Caco-2 (cell line): Measurements from ENCODE around the gene GFRA1. TPM values are rescaled to one million over a fixed set of nuclear protein-coding genes. Genes with fewer than 3 reads are reported as not detected.

Experiments
- BruUV-seq: library from RNA; stranded (reverse); fragments of 400-500 nt; replicated peaks from 2 replicates; lab custom pipeline; 2021; lab: Mats Ljungman, UMichigan
- CTCF ChIA-PET: fragments of 300-600 bp; sonication (Branson Sonifier 250); formaldehyde crosslinking; loops from one replicate; lab custom pipeline; 2022; ENCODE audit warnings: antibody characterized with exemption; lab: Charles Lee
- POLR2A ChIA-PET: fragments of 300-600 bp; sonication (Branson Sonifier 250); formaldehyde crosslinking; loops from one replicate; lab custom pipeline; 2022; ENCODE audit warnings: antibody characterized with exemption; lab: Charles Lee
- DNase-seq, 2 experiments: peaks; one replicate each; pipeline versions ENCODE4 v3.0.0 to v3.0.0-alpha.2; 2020 to 2022
- H3K27me3 ChIP-seq: replicated peaks from 2 replicates; pipeline ENCODE4 v1.6.0; 2011; ENCODE audit warnings: low read length; ENCODE audit not compliant: control insufficient read depth, insufficient read depth
- H3K36me3 ChIP-seq: 2 replicates; pipeline ENCODE4 v1.5.1; 2011; ENCODE audit warnings: low read length; ENCODE audit not compliant: control insufficient read depth, insufficient read depth
- H3K4me1 ChIP-seq: fragments of 250-450 bp; sonication (Bioruptor Pico); 2 replicates; pipeline ENCODE4 v1.5.1; 2020; ENCODE audit warnings: mild to moderate bottlenecking
- H3K4me3 ChIP-seq: 2 replicates; pipeline ENCODE4 v1.5.1; 2011; ENCODE audit warnings: low read depth, mild to moderate bottlenecking, control low read depth, low read length
- H3K9me3 ChIP-seq: fragments of 250-450 bp; sonication (Bioruptor Pico); 2 replicates; pipeline ENCODE4 v1.5.1; 2020; ENCODE audit warnings: mild to moderate bottlenecking, moderate library complexity
- H3K27ac Mint-ChIP-seq: one replicate; pipeline ENCODE4 v1.8.0; 2022; ENCODE audit warnings: mixed read lengths; ENCODE audit not compliant: unreplicated experiment
- H3K27me3 Mint-ChIP-seq: one replicate; pipeline ENCODE4 v1.8.0; 2022; ENCODE audit warnings: mixed read lengths; ENCODE audit not compliant: insufficient read depth, unreplicated experiment
- H3K36me3 Mint-ChIP-seq: one replicate; pipeline ENCODE4 v1.8.0; 2022; ENCODE audit warnings: mild to moderate bottlenecking, mixed read lengths; ENCODE audit not compliant: insufficient read depth, unreplicated experiment
- H3K4me1 Mint-ChIP-seq: one replicate; pipeline ENCODE4 v1.8.0; 2022; ENCODE audit warnings: low read depth, mixed read lengths; ENCODE audit not compliant: unreplicated experiment
- H3K4me3 Mint-ChIP-seq: one replicate; pipeline ENCODE4 v1.8.0; 2022; ENCODE audit warnings: mild to moderate bottlenecking, moderate library complexity, mixed read lengths; ENCODE audit not compliant: unreplicated experiment
- H3K9me3 Mint-ChIP-seq: one replicate; pipeline ENCODE4 v1.8.0; 2022; ENCODE audit warnings: mixed read lengths; ENCODE audit not compliant: unreplicated experiment
- CTCF ChIP-seq, 2 experiments: fragments of 200-600 bp in 1 of 2; IDR thresholded peaks; 1 replicate in 1 of 2; 2 replicates in 1 of 2; pipeline versions ENCODE4 v1.5.1 to v1.8.0; 2011 to 2022; ENCODE audit warnings: antibody characterized with exemption in 1 of 2, control low read depth in 1 of 2, inconsistent platforms in 1 of 2, low read depth in 1 of 2, low read length in 1 of 2, mild to moderate bottlenecking in 1 of 2, moderate library complexity in 1 of 2; ENCODE audit not compliant: insufficient read depth in 1 of 2, severe bottlenecking in 1 of 2, unreplicated experiment in 1 of 2
- intact Hi-C: fragments of 100-400 bp; cut with micrococcal nuclease; formaldehyde crosslinking; loops from one replicate; pipeline ENCODE4 v1.10.0; 2022; ENCODE audit not compliant: unreplicated experiment
- total RNA-seq: library from RNA; stranded (reverse); gene quantifications from 2 replicates; pipeline ENCODE4 v1.2.3, GENCODE V29; 2022

Gene GFRA1
- total RNA-seq, 1 experiment from 2014 or later = not detected

DNA sequence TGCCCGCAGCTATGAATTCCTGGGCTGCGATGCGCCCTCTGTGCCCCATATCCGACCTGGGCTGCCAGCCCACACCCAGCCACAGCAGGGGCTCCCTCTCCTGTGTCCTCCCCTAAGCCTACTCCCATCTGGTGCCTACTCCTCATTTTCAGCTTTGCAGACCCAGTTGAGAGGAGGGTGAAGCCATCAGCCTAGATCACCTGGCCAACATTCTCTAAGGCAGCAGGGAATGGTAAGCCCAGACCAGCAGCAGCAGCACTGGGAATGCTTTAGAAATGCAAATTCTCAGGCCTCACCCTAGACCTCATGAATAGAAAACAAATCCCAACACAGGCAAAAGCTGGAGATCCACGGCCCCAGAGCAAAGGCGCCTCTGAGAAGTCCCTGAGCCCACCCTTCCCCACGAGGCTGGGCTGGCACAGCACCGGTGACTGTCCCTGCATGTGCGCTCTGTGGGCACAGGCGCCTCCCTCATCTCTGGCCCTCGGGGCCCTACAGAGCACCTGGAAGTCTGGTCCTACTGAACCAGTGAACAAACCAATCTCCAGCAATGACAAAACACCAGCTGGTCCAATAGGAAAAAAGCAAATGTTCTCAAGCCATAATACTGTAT lies 161.4 kb downstream of the GFRA1 start:
- TF ChIP-seq CTCF (IDR thresholded peaks at IDR 0.05; ENCODE audit: insufficient read depth in 1 of 2, low read depth in 1 of 2, low read length in 1 of 2, severe bottlenecking in 1 of 2, unreplicated experiment in 1 of 2) = no peak
- Mint-ChIP-seq H3K4me3 (no peak overlapping the region), H3K4me1 (peaks cover 10% of the 10 kb centered on the region), H3K27me3 (no peaks in the 10 kb centered on the region), H3K9me3 (no peaks in the 10 kb centered on the region), H3K27ac (no peak overlapping the region), H3K36me3 (no peaks in the 10 kb centered on the region)
- no peaks in the 10 kb centered on the region for H3K27me3 ChIP-seq
- BruUV-seq = no TSS peak
- CTCF ChIA-PET = no interaction called here
- intact Hi-C loops = no loop called here
- POLR2A ChIA-PET = no interaction called here
- DNase-seq = no peak
- no peaks in the 10 kb centered on the region for H3K9me3 ChIP-seq
- H3K36me3 ChIP-seq = no peaks in the 10 kb centered on the region
- H3K4me1 ChIP-seq = peaks cover 15% of the 10 kb centered on the region
- no peak overlapping the region for H3K4me3 ChIP-seq

DNA sequence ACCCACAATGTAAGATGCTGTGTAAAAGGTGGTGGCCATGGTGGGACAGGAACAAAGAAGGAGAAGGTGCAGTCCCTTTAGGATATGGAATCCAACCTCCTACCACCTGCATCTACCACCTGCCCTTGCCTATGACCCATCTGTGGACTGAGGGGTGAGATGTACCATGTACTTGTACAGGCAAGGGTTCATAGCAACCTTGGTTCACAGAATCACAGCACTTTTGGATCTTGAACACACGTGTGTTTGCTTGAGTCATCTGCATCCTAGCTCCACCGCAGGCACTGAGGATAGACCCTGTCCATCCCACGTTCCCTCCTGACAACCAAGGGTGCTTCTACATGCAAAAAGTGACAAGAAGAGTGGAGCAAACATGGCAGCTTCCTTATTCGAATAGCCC lies 162.3 kb downstream of the GFRA1 start:
- POLR2A ChIA-PET = no interaction called here
- no peaks in the 10 kb centered on the region for H3K9me3 ChIP-seq
- CTCF ChIA-PET = no interaction called here
- no TSS peak for BruUV-seq
- Mint-ChIP-seq H3K4me3 (no peak overlapping the region), H3K36me3 (no peaks in the 10 kb centered on the region), H3K9me3 (no peaks in the 10 kb centered on the region), H3K4me1 (peaks cover 11% of the 10 kb centered on the region), H3K27me3 (no peaks in the 10 kb centered on the region), H3K27ac (no peak overlapping the region)
- no peaks in the 10 kb centered on the region for H3K36me3 ChIP-seq
- TF ChIP-seq CTCF (IDR thresholded peaks at IDR 0.05; ENCODE audit: insufficient read depth in 1 of 2, low read depth in 1 of 2, low read length in 1 of 2, severe bottlenecking in 1 of 2, unreplicated experiment in 1 of 2) = no peak
- no peaks in the 10 kb centered on the region for H3K27me3 ChIP-seq
- intact Hi-C loops = no loop called here
- H3K4me1 ChIP-seq = peaks cover 19% of the 10 kb centered on the region
- DNase-seq = no peak
- H3K4me3 ChIP-seq = no peak overlapping the region

DNA sequence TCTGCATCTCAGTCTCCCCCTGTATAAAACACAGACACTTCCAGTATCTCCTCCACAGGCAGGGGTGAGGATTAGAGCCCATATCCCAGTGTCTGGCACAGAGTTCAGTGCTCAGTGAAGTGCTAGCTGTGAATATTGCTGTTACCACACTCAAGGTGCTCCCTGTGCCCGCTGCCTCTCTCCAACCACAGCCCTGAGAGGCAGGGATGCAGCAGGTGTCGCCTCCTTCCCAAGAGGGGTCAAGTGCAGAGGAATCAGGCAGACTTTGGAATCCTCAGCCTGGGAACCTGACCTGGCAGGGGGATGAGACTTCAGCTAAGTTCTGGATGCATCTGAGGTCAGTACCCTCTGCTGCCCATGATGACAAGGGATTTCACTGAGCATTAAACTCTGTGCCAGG lies 163.1 kb downstream of the GFRA1 start:
- ChIA-PET POLR2A (no interaction called here), CTCF (no interaction called here)
- peaks cover 20% of the 10 kb centered on the region for H3K4me1 Mint-ChIP-seq
- BruUV-seq = no TSS peak
- H3K27me3 ChIP-seq = no peaks in the 10 kb centered on the region
- no peaks in the 10 kb centered on the region for H3K9me3 Mint-ChIP-seq
- no peaks in the 10 kb centered on the region for H3K36me3 Mint-ChIP-seq
- DNase-seq = no peak
- no peak overlapping the region for H3K27ac Mint-ChIP-seq
- H3K36me3 ChIP-seq = no peaks in the 10 kb centered on the region
- H3K4me3 ChIP-seq = no peak overlapping the region
- H3K9me3 ChIP-seq = no peaks in the 10 kb centered on the region
- intact Hi-C loops = no loop called here
- no peak overlapping the region for H3K4me3 Mint-ChIP-seq
- no peaks in the 10 kb centered on the region for H3K27me3 Mint-ChIP-seq
- no peak for TF ChIP-seq CTCF (IDR thresholded peaks at IDR 0.05; ENCODE audit: insufficient read depth in 1 of 2, low read depth in 1 of 2, low read length in 1 of 2, severe bottlenecking in 1 of 2, unreplicated experiment in 1 of 2)
- H3K4me1 ChIP-seq = peaks cover 27% of the 10 kb centered on the region
